NCI-H510A (cell line): ENCODE results near the gene CAMK2B.
A peak's percentile ranks its signal among the peaks of the same experiment; 100 is the strongest.
"Not testable (repeated sequence)": the region's sequence is repeated elsewhere in the genome, so short reads cannot be mapped to it uniquely, and the experiment has no call there.

Source experiments
- DNase-seq: peaks from one replicate; lab custom pipeline; 2025; lab: John Stamatoyannopoulos, UW

CAMK2B gene

DNA sequence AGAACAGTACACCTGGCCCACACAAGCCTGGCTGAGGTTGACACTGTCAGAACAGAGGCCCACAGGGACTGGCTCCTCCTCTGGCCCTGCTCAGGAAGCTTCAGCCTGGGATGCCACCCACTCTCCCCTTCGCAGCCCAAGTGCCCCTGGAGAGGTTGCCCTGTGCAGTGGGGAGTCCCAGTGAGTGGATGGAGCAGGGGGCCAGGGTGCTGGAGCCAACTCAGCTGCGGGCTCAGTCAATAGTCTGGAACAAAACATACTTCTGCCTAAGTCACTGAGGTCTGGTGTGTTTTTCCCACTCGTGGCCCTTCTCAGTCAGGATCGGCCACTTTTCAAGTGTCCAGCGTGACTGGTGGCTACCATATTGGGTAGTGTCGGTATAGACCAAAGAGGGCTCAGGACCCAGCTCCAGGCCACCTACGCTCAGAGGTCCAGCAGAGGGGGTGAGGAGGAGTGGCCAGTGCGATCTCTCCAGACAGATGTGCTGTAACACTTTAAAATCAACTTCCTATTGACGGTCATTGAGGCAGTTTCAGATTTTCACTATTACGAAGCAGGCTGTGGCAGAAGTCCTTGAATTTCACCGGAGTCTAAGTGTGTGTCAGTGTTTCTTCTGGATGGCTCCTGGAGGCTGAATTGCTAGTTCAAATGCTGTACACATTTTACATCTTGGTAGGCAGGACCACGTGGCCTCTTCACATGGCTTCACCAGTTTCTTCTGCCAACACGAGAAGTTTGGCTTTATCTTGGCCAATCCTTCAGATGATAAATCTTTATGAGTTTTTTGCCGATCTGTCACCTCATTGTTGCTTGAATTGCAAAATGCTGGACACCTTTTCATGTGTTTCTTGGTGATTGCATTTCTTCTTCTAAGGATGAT is 135.2 kb downstream of the CAMK2B start:
- DNase-seq = no peak

DNA sequence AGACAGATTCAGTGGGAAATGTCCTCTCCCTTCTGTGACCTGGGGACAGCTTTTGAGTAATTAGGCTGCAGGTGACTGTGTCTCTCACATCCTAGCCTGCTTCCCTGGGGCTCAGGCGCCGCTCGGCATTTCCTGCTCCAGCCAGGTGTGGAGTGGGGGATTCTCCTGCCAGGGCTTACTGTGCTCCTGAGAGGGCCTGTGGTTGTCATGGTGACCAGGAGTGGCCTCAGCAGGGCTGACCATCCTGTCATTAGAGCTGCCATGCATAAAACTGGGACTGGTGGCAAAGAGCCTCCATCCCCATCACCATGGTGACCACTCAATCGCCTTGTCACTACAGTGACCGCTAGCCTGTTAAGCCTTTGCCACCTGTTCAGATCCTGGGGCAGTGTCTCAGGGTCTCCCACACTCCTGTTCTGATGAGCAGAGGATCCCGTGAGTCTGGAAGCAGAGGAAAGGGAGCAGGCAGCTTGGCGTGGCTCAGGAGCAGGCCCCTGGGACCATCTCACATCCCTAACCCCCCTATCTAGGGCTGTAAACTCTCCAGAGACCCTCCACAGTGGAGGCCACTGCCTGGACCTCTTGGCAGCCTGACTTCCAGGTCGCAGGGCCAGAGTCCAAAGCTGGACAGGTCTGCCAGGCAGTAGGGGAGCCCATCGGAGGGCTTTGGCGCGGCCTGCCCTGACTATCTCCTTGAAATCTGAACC is 136.0 kb downstream of the CAMK2B start, which contains the start of gene GCK:
Gene GCK (minus strand): TSS at position 154 of the 707 bp plus-strand sequence. CDS start 486 bp downstream, outside the sequence.
- DNase-seq = peak; percentile 78

DNA sequence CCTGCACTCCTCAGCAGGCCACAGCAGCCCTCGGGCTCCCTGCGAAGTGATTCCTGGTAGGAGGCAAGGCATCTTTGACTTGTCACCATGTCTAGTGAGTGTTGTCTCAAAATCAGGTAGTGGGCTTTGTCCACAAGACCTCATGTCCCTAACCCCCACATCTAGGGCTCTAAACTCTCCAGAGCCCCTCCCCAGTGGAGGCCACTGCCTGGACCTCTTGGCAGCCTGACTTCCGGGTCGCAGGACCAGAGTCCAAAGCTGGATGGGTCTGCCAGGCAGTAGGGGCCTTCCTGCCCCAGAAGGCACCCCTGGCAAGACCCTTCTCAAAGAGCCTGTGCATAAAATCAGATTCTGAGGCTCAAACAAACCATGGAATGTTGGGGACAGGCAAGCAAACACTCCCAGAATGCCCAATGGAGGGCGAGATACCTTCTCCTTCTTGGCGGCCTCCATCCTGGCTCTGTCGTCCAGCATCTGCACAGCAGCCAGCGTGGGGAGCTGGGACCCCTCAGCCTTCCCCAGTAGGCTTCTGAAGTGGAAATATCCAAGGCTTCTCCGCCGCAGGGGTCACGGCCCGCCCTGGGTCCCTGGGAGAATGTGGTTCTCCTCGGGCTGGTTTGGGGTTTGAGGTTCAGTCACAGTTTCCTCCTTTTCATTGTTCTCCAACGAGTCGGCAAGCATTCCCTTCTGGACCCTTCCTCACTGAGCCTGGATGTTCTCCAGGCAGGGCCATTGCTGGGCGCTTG is 136.7 kb downstream of the CAMK2B start:
- no peak for DNase-seq

DNA sequence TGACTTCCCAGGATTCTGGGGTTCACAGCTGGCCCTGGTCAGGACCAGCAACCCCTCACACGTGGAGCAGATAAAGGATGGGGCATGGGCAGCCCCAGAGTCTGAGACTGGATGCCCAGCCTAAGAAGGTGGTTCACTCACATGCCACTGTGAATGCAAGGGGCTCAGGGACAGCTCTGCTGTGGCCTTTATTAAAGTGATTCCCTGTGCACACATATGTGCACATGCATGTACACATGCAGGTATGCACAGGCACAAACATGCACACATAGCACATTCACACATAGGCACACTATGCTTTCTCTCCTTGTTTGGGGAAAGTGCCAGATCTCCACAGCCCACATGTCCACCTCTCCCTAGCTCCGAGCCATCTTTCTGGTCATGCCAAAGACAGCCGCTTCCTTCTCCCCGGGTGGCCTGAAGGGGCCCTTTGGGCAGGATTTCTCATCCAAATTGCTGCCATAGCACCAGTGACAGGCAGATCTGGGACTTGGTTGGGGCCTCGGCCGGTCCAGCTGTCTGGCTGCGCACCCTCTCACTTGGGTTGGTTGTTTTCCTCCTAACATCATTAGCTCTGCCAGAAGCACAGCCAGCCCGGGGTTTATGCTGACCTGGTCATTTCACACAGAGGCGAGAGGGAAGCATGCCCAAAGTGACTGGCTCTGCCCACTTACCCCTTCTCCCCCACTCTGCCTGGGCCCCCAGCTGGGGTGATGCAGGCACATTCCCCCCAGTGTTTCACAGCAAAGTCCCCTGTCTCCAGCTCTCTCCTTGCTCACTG is 137.6 kb downstream of the CAMK2B start:
- no peak for DNase-seq

DNA sequence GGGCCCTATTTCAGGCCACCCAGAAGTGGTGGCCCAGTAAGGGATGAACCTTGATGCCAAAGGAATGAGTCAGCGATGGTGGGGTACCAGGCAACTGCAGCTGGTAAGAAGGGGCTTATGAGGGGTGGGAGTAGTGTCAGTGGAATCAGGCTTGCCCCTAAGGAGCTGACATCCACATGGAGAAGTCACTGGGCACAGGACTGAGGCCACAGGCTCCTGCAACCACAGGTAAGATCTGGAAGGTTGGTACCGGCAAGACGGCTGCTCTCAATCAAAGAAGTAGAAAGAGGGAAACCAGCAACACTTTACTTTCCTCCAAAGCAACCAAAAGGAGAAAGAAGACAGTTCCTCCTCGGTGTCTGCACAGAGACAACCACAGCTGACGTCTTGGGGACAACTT is 138.7 kb downstream of the CAMK2B start:
- DNase-seq = no peak

DNA sequence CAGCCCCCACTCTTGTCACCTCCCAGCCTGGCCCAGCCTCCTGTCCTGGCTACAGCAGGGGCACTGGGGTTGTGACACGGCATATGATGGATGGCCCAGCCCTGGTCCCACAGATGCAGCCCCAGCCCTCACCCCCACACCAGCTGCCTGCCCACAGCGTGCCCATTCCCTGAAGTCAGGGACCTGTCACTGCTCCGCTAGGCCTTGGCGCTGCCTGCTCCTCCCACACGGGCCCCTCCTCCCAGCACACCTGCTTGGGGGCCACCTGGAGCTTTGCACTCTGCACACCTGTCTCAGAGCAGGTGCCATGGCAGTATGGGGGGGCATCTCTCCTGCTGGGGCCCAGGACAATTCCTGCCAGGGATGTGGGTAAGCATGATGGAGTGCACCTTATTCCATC is 139.7 kb downstream of the CAMK2B start:
- peak; percentile 83 for DNase-seq

DNA sequence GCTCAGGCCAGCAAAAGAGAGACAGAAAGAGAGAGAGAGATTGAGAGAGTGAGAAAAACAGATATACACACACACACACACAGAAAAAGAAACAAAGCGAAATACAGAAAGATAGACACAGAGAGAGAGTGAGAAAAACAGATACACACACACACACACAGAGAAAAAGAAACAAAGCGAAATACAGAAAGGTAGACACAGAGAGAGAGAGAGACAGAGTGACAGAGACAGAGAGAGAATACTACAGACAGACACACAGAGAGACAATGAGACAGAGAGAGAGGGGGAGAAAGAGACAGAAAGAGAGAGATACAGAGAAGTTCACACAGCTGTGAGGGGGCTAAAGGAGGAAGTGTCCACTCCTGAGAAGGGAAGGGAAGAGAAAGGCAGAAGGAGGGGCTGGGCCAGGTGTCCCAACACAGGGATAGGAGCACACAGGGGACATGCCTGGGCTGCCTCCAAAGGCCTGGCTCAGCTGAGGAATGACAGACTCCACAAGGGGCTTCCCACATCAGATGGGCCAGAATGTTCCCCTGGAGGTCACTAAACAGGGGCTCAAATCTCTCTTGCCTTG is 140.4 kb downstream of the CAMK2B start:
- no peak for DNase-seq

DNA sequence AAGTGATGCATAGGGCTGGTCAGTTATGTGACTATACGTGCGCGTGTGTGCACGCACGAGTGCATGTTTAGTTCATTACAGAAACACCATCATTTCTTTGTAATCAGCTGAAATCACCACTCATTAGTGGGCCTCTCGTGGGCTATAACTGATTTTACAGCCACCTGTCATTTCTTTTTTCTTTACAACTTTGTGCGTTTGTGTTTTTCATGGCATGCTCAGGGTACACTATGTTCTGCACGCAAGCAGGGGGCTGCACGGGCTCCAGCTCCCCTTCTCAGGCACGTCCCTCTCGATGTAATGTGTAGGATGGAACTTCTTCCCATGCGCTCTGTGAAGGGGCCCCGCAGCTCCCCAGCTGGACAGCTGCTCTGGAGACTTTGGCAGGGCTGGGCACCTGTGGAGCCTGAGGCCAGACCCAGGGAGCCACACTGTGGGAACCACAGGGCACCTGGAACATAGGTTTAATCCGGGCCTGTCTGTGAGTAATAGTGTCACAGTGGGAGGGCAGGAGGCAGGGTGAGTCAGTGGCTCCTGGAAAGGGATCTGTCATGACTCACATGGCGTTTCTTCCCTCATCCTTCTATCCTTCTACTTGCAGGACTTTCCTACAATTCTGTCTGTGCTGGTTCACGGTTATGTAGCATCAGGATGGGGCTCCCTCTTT is 141.1 kb downstream of the CAMK2B start:
- no peak for DNase-seq

DNA sequence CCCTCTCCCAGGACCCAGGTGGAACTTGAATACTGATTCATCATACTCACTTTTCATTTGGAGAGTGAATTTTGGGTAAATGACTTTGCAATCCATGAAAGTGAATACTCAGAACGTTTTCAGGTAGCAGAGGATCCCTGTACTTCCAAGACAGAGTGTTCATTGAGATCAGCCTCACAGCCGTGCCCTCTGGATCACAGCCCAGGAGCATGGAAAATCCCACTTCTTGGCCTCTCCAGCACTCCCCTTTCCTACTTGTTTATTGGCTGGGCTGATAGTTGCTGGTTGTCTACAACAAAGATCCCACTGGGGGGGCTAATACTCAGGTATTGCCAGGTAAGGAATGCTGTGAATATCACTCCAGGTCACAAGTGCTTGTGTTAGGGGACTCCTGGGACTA is 142.0 kb downstream of the CAMK2B start:
- DNase-seq = no peak

DNA sequence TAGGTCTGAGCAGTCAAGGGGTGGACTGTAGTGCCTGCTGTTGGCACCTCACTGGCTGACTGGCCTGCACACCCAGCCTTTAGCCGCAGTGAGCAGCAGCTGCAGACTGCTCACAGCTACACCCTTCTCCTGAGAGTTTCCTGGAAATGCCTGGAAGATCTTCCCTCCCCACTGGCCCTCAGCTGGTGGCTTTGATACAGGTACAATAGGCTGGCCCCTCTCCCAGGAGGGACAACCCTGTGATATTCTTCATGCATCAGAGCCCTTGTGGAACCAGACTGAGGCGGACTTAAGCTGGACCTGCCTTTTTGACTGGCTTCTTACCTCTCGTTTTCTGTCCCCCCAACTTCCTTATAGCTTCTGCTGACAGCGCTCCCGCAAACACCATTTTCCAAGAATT is 142.6 kb downstream of the CAMK2B start:
- DNase-seq = no peak

DNA sequence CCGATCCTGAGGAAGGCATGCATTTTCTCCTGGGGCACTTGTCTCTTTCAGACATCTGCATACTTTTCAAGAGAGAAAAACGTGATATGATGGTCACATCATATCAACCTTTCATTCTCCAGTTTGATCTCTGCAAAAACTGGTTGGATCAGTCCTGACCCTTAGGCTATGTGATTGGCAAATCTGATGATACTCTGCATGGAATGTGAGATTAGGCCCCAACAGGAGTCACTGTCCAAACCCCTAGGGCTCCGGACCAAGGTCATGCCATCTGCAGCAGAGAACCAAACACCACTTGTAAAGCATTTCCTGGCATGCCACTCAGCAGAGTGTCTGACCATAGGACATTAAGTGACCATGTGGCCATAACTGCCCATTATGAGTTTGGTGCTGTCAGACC is 144.8 kb downstream of the CAMK2B start:
- DNase-seq = no peak

DNA sequence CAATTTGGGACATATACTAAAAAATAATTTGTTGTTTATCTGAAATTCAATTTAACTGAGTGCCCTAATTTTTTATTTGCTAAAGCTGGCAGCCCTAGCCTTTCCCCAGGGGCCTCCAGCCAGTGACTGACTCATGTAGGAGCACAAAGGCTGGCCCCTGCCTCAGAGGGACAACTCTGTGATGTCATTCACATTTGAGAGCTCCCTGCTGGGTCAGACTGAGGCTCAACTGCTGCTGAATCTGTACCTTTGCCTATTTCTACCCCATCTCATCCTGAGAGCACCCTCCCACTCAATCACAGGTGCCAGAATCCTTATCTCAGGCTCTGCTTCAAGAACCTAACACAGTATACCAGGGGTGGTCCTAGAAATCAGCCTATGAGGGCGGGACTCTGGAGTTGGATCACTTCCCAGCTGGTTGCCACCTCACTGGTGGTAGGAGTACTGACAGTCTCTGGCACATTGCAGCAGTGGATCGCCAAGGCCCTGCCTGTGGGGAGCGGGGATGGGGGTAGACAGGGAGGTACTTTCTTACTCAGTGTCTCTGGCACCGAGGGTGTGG is 147.7 kb downstream of the CAMK2B start:
- DNase-seq = no peak

DNA sequence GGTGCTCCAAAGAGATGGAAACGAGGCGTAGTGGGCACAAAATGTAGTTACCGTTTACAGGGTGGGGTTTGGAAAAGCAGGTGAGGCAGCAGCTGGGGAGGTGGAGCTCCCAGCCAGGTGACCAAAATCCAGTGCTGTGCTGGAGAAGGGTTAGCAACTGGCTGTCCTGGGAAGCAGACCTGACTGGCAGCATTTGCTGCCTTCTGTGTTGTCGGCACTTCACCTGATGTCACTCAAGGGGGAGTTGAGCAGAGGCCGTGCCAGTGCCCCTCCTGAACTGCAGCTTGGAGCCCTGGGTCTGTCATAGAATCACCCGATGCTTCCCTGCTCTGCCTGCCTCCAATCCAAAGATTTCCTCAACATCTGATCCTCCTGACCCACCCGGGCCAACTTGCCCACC is 148.9 kb downstream of the CAMK2B start:
- DNase-seq = no peak

DNA sequence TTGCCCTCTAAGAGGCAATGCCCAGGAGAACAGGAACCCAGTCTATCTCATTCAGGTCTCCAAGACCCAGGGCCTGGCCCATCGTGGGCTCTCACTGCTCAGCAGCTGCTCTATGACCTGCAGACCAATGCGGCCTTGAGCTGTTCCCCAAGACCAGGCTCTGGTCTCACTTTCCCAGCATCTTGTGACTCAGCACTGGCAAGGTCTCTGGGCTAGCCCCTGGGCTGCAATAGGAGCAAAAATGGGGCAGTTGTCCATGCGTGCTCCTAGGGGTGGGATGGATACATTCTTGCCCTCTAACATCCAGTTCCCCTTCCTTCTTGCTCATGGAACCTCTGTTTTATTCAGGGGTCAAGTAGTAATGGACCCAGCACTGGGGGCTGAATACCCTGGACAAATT is 149.7 kb downstream of the CAMK2B start:
- DNase-seq = no peak

DNA sequence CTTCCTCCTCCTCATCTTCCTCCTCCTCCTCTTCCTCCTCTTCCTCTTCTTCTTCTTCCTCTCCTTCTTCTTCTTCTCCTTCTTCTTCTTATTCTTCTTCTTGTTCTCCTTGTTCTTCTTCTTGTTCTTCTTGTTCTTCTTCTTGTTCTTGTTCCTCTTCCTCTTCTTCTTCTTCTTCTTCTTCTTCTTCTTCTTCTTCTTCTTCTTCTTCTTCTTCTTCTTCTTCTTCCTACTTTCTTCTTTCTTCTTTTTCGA is 150.8 kb downstream of the CAMK2B start:
- DNase-seq = not testable (repeated sequence)

DNA sequence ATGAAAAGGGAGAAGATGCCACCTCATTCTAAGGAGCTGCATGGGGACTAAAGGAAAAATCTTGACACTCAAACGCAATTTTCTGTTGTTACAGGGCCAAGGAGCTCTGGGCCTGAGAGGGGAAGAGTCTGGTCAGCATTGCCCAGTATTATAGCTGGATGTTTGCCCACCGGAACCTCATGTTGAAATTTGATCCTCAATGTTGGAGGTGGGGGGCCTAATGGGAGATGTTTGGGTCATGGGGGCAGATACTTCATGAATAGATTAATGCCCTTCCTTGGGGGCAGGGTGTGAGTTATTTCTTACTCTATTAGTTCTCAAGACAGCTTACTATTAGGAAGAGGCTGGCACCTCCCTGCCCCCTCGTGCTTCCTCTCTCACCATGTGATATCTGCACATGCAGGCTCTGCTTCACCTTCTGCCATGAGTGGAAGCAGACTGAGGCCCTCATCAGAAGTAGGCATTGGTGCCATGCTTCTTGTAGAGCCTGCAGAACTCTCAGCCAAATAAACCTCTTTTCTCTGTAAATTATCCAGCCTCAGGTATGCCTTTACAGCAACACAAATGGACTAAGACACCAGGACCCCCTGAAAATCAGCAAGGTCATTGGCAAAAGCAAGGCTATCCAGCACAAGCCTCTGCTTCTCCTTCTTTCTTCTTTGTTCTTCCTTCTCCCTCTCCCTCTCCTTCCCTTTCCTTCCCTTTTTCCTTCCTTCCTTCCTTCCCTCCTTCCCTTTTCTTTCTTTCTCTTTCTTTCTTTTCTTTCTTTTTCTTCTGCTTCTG is 151.3 kb downstream of the CAMK2B start:
- no peak for DNase-seq

DNA sequence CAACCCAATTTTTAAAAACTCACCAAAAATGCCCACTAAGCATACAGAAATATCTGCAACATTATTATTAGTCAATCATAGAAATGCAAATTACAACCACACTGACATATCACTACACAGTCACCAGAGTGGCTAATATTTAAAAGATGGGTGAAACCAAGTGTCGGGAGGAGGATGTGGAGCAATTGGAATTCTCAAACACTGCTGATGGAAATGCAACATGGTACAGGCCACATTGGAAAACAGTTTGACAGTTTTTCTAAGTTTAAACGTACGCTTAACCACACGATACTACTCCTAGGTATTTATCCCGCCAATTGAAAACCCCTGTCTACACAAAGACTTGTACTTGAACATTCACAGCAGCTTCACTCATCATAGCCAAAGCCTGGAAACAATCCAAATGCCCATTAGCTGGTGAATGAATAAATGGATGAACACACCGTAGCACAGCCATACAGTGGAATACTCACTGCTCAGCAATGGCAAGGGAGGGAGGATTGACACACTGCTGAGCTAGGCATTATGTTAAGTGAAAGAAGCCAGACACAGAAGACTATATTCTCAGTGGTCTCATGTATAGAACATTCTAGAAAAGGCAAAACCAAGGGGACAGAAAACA is 152.5 kb downstream of the CAMK2B start:
- no peak for DNase-seq

DNA sequence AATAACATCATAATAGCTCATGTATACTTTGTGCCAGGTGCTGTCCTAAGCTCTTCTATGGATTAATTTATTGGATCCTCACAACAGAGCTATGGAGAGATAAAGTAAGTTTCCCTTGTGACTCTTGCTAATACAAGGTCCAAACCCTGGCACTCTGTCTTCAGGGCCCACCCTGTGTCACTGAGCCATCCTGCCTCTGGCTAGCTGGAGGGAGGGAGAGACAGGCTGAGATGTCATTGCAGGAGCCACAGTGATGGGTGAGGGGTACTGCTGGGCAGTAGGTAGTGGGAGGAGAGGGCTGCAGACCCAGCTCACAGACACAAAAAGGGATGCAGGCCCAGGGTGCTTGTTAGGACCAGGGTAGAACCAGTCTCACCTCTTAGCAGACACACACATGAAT is 153.0 kb downstream of the CAMK2B start:
- DNase-seq = no peak

DNA sequence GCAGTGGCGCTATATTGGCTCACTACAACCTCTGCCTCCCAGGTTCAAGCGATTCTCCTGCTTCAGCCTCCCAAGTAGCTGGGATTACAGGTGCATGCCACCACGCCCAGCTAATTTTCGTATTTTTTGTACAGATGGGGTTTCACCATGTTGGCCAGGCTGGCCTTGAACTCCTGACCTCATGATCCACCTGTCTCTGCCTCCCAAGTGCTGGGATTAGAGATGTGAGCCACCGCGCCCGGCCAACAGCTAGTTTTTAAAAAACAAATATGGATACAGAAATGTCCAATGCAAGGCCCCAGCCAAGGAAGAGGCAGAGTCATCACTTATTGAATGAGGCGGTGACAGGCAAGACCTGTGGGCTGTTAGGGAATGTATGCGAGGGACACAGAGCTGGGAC is 153.5 kb downstream of the CAMK2B start:
- not testable (repeated sequence) for DNase-seq

DNA sequence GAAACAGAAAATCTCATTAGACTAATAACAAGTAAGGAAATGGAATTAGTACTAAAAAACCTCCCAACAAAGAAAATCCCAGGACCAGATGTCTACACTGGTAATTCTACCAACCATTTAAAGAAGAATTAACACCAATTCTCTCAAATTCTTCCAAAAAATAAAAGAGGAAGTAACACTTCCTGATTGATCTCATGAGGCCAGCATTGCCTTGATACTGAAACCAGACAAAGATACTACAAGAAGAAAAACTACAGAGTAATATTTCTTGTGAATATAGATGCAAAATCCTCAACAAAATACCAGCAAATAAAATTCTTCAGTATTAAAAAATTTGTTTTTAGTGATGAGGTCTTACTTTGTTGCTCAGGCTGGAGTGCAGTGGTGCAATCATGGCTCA is 157.5 kb downstream of the CAMK2B start:
- DNase-seq = no peak
